A375 (cell line): ENCODE data around the gene ILDR1. TPM values are rescaled to one million over a fixed set of nuclear protein-coding genes. Genes with fewer than 3 reads are reported as not detected.

Source experiments
- small RNA-seq: library from RNA; depleted of rRNA; stranded (forward); fragments of <200 nt; gene quantifications from one replicate; pipeline ENCODE3, GENCODE V24; 2014
- total RNA-seq: library from RNA; depleted of rRNA; stranded (reverse); fragments of >200 nt; shearing (Covaris generic); gene quantifications from 2 replicates; pipeline ENCODE4 v1.2.3, GENCODE V29; 2014; rRNA removed

Gene ILDR1
- total RNA-seq = not detected in 2 replicates

GRCh38 chr3:122021811-122022401 lies at the start of gene ILDR1:
ILDR1 (minus strand) TSS chr3:122022247; CDS start chr3:122022077, 170 bp downstream.

GRCh38 chr3:122055215-122055614 lies 33.2 kb upstream of the ILDR1 start, which contains the start of gene CD86:
CD86 (plus strand) TSS chr3:122055362; CDS start chr3:122055490, 128 bp downstream.

Small RNA genes within 50 kb of the gene (small RNA-seq; reads per million reads assigned to genes)
- gene RF00019 = not detected

Other genes with a start within 250 kb of the ILDR1 start
- gene IQCB1, start 187.2 kb downstream of the ILDR1 start, total RNA-seq = 33.5 and 45.1 TPM in 2 replicates
- 2.8 and 4.6 TPM in 2 replicates for gene EAF2, start 187.0 kb downstream of the ILDR1 start, total RNA-seq
- gene SLC15A2, start 127.8 kb downstream of the ILDR1 start, total RNA-seq = 0.08 TPM in 1 of 2 replicates, not detected in the other
- gene CD86, start 33.1 kb upstream of the ILDR1 start, total RNA-seq = not detected in 2 replicates
- gene CASR, start 161.4 kb upstream of the ILDR1 start, total RNA-seq = not detected in 2 replicates